ENCODE measurements around the gene SCUBE1.

GRCh38 chr22:43207849-43208702 is 135.1 kb downstream of the SCUBE1 start:
- no peak for TF ChIP-seq IKZF1 (conservative IDR thresholded peaks at IDR 0.05)
- no peak for TF ChIP-seq SUZ12 (IDR thresholded peaks at IDR 0.05; ENCODE audit: unreplicated experiment)
- TF ChIP-seq CTCF (IDR thresholded peaks at IDR 0.05 in 2 of 3, conservative IDR thresholded peaks at IDR 0.05 in 1 of 3; ENCODE audit: control insufficient read depth in 2 of 3, extremely low read depth in 1 of 3, insufficient read depth in 1 of 3, low read depth in 3 of 3, low read length in 3 of 3) = no peak
- TF ChIP-seq EZH2 (IDR thresholded peaks at IDR 0.05; ENCODE audit: borderline replicate concordance, control insufficient read depth, low read depth, low read length) = no peak
- no peak for TF ChIP-seq MAX (IDR thresholded peaks at IDR 0.05; ENCODE audit: low read depth, low read length)
- TF ChIP-seq RAD21 (IDR thresholded peaks at IDR 0.05; ENCODE audit: insufficient read depth, low read depth, low read length) = no peak
- no peak for TF ChIP-seq BCLAF1 (IDR thresholded peaks at IDR 0.05)
- no peak for TF ChIP-seq EP300 (IDR thresholded peaks at IDR 0.05; ENCODE audit: borderline replicate concordance in 1 of 2, control insufficient read depth in 1 of 2, low read depth in 2 of 2, low read length in 2 of 2)
- TF ChIP-seq POLR2AphosphoS2 (IDR thresholded peaks at IDR 0.05; ENCODE audit: low read depth, low read length) = no peak
- no peak for TF ChIP-seq POLR2AphosphoS5 (IDR thresholded peaks at IDR 0.05; ENCODE audit: low read length)
- TF ChIP-seq FOXM1 (IDR thresholded peaks at IDR 0.05; ENCODE audit: low read depth, low read length) = no peak
- TF ChIP-seq MYC (IDR thresholded peaks at IDR 0.05; ENCODE audit: insufficient read depth, insufficient read length, insufficient replicate concordance, low read length, severe bottlenecking) = no peak
- no peak for TF ChIP-seq REST (IDR thresholded peaks at IDR 0.05; ENCODE audit: low read depth, low read length)

Data from GM12878 (cell line).